NCI-H1930 (cell line): Measurements from ENCODE around the gene KMT2D.
"Not testable (repeated sequence)": the region's sequence is repeated elsewhere in the genome, so short reads cannot be mapped to it uniquely, and the experiment has no call there.

Source experiments
- DNase-seq, 2 experiments: peaks; one replicate each; lab custom pipeline; 2025; lab: John Stamatoyannopoulos, UW

Gene KMT2D

DNA sequence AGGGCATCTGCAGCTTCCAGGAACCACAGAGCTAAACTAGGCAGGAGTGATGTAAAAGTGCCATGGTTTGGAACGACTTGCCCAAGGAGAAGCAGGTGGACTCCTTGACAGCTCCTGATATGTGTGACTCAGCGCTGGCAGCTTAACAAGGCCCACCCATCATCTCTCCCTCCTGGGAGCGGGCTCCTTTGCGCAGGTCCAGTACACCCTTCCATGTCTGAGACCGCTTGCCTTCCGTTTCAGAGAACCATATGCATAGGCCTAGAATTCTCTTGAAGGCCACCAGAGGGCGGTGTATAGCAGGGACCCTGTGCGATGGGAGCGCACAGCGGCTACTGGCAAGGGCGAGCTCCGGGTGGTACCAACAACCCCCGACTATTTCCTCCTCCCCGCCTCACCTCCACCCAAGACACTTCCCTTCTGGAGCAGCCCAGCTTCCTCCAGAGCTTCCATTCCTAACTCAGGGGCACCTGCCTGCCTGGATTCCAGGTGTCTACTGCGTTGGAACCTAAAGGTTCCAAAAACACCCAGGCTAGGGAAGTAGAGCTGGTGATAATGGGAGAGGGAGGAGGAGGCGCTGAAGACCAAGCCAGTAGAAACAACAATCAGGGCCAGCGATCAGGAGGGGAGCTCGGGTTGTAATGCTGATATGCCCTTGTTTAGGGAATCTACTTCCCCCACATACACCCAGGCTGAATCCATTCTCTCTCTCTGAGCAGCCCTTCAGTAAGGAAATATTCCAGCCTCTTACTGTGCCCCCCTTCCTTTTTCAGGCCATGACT lies 27.7 kb upstream of the KMT2D start:
- peak; percentile 77 to 88 for DNase-seq

GRCh38 chr12:49086116-49086515 lies 25.5 kb upstream of the KMT2D start:
- DNase-seq = no peak

- no peak for DNase-seq
Measured at GRCh38 chr12:49084438-49084837, 23.8 kb upstream of the KMT2D start.

- no peak for DNase-seq
Measured at GRCh38 chr12:49079793-49080192, 19.2 kb upstream of the KMT2D start.

GRCh38 chr12:49070971-49071370 lies 10.4 kb upstream of the KMT2D start:
- no peak for DNase-seq

DNA sequence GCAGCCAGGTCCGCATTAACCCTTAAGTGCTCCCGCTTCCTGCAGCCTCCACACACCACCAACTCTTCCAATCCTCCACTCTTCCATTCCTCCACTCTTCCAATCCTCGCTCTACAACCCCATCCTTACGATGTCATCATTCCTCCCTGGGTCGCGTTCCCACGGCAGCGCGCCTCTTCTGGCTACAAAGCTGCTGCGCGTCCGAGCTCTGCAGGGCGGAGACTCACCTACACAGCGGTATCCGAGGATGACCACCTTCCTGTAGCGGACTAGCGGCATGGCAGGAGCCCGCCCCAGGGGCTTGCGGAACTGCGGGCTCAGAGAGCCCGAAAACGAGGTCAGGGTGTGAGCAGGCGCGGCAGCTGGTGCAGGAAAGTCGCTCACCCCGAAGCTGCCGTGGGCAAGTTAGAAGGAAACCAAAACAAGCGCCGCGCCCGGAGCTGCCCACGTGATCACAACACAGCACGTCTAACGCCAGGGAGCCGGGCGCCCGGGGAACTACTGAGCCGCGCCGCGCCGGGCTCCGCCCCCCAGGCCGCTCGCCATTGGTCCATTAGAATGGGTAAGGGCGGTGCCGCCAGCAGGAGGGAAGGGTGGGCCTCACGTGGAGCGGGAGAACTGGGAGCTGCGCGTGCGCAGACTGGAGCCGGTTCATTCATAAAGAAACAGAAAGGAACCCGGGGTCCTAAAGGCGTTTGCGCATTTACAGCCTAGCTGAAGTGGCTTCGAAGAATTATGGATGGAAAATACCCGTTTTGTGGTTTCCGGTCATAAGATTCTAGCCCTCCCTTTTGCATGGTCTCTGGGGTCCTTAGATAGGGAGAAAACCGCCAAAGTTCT lies 9.1 kb upstream of the KMT2D start, which contains the start of gene RHEBL1:
Gene RHEBL1 (minus strand): TSS at position 473 of the 840 bp plus-strand sequence. CDS start 194 bp downstream, at position 279.
- DNase-seq = peak; percentile 91 to 94

DNA sequence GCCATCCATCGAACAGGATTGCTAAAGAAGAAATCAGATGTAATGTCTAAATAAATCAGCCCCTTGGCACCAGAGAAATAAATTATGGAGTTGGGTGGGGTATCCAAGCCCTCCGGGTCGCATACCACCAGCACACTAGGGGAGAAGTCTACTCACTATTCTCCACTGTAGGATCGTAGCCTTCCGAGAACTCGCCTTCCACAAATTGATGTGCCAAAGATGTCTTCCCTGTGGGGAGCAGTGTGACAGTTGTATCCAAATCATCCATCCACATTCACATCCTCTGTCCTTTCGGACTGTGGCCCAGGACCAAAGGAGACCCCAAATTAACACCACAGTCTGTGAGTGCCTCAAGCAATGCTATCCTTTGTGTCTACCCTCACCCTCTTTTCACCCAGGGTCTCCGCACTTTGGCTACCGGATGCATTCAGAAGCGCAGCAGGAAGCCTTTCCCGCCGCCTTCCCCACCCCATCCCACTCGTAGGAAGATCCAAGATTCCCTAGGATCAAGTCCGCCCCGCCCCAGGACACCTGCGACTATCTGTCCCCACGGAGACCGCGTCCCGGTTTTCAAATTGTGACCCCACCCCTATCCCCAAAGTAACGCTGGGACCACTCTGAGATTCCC lies 8.4 kb upstream of the KMT2D start:
- DNase-seq = no peak

DNA sequence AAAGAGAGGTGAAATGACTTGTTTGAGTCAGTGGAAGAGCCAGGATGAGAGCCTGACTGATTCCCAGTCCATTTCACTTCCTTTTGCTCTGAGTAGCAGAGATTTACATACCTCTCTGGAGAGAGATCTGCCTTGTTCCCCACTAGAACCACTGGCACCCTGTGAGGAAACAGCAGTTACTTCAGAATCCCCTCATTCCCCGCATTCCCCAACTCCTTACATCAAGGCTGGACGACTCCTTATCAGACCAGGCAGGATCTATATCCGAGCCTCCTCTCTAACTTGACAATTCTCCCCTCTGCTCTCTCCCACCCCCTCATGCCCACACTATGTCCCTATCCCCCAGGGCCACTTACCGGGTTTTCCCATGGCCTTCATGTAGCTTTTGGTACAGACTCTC lies 5.5 kb upstream of the KMT2D start:
- no peak for DNase-seq

- DNase-seq = no peak
Measured at GRCh38 chr12:49064767-49065152, 4.2 kb upstream of the KMT2D start.

- DNase-seq = not testable (repeated sequence)
Measured at GRCh38 chr12:49061916-49062315, 1.3 kb upstream of the KMT2D start.

- DNase-seq = no peak
Measured at GRCh38 chr12:49061157-49061650, 610 bp upstream of the KMT2D start.

- DNase-seq = no peak
Measured at GRCh38 chr12:49059299-49060171, 1.1 kb downstream of the KMT2D start.

- no peak for DNase-seq
Measured at GRCh38 chr12:49059045-49059298, 1.6 kb downstream of the KMT2D start.

DNA sequence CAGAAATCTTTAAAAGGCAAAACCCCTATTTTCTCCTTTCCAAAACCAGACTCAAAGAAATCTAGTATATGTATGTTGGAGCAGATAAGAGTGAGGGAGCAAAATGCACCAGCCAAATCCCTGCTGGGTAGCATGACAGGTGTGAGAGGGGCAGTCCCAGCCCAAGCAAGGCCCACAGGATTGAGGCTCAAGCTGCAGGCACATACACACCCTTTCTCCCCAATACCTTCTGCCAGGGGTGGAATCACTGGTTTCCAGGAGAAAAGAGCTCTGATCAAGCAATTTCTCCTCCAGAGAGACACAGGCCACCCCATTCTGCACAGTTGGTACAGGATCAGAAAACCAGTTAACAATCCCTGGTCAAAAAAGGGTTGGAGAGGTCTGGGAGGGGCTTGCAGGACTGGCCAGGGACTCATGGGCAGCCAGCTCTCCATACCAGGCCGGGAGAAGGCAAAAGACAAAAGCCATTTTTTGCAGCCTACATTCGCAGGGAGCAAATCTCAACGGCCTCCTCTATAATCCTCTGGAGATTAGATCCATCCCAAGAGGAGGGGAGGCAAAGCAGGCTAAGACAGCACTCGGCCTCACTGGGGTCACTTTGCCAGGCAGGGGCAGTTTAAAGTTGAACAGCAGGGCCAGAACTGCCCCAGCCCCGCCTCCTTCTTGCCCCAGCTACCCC lies 2.1 kb downstream of the KMT2D start:
- DNase-seq = no peak

DNA sequence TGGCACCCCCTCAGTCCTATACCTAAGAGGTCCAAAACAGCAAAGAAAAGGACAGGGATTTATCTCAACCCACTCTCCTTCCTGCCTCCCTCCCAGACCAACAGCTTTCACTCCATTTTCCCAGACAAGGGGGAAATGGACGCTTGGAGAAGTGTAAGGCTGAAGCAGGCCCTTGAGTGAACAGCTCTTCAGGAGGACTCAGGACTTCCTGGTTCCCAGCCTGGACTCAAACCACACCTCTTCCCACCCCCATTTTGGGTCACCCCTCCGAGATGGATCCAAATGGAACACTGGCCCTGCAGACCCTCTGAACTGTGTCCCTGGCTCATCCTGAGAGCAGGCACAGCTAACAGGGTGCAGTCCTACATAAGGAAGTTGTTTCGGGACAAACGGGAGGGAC lies 2.7 kb downstream of the KMT2D start:
- DNase-seq = no peak

DNA sequence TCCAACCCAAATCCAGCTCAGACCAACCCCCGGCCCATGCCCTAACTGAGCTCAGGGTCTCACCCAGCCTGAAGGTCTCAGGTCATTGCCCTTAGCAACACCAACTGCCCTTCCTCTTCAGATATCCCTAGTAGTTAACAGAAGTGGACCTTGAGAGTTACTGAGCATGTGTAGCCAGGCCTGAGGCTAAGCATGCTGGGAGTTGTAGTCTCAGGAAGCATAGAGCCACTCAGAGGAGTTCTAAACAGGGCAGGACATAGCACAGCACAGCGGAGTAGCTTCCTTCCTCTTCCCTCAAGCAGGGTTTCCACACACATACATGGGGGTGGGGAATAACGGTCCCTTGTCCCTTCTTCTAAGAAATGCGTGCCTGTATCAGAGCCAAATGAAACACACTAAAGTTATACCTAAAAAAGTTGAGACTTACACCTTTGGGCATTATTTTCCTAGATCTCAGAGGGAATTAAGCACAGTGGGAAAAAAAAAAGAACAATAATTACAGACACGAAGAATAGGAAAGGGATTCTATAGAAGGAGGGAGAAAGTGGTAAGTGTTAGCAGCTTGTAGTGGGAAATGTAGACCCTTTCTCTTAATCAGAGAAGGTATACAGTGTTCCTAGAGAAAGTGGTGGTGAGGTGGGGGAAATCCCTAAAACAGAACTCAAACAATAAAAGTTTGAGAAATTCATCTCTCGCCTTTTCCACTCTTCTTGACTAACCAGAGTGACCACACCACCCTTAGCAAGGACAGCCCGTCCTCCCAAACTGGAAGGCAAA lies 4.4 kb downstream of the KMT2D start:
- peak in 1 of 2 experiments; percentile 20 for DNase-seq

DNA sequence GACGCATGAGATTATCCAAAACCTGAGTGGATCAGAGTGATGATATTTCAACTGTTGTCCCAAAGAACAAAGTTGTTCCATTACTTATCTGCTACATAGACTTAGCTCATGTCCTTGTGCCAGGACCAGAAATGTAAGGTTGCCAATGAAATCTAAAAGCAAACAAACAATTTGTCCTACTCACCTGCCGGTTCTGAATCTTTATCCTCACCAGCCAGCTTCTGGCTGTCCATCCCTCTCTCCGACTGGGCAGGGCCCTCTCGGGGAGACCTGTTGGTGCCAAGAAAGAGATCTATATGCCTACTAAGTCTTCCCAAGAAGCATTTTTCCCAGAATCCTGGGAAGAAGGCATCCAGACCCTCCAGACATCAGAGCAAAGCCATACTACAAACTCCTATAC lies 5.5 kb downstream of the KMT2D start:
- DNase-seq = no peak

DNA sequence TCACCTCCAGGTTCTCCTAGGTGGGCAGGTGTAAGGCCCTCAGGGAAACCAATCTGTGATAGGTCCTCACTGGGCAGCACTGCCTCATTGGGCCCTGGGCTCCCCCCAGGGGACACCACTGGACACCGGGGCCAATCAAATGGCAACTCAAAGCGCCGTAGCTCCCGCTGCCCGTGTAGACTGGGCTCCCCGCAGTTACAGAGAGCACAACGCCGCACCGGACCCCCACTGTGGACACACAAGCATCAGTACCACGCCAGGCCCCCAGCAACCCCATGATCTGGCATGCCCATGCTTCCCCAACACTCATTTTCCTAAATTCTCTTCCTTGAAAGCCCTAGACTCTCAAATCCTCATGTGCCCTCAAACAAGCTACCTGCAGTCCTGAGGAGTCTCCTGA lies 6.1 kb downstream of the KMT2D start:
- DNase-seq = no peak

DNA sequence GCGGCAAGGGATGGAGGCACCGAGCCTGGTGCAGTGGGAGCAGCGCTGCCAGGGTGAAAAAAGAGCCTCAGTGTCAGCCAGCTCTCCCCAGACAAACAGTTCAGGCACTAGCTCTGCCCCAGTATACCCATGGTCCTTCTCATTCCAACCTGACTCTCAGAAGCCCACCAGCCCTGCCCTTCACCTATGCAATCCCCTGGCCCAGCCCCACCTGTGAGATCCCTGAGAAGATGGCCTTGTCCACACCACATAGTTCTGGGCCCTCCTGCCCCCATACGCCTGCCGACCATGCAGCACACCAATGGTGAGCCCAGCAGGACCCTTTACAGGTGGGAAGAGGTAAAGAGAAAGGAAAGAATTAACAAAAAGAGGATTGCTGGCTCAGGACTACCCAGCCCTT lies 6.5 kb downstream of the KMT2D start:
- no peak for DNase-seq

DNA sequence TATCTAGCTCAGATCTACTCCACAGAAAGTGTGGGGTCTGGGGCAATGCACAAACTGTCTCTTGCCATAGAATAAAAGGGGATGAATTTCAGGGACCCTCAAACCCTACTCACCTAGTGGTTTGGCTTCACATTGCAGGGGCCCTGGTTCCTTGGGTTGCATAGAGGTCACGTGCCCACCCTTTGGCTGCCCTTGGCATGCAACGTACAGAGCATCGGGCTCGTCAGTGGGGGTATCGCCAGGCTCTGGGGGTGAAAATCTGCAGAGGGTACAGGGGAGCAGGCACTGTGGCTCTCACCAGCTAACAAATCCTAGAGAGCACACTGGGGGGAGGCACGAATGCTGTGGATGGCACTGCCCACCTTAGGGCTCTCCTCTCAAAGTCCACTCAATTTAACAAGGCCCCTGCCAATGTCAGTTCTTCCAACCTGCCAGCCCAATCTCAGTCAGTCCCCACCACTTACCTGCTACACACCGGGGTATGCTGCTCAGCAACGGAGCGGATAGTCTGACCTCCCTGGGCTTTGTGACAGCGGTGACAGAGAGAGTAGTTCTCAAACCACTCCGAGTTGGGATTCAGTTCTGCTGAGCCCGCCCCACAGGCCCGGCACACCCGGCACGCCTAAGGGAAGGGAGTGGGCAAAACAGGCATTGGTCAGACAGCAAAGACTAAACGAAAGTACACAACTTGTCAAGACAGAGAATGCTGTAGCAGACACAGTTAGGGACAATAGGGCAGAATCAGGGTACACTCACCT lies 8.0 kb downstream of the KMT2D start:
- DNase-seq = no peak
